Medulla oblongata (tissue), 1 donor: ENCODE results near the gene ANKMY1.
"Not testable (repeated sequence)": the region's sequence is repeated elsewhere in the genome, so short reads cannot be mapped to it uniquely, and the experiment has no call there.

ENCODE experiments used
- DNase-seq: peaks from one replicate; pipeline ENCODE4 v3.0.0-alpha.2; 2015; ENCODE audit errors: extremely low spot score

The ANKMY1 gene

DNA sequence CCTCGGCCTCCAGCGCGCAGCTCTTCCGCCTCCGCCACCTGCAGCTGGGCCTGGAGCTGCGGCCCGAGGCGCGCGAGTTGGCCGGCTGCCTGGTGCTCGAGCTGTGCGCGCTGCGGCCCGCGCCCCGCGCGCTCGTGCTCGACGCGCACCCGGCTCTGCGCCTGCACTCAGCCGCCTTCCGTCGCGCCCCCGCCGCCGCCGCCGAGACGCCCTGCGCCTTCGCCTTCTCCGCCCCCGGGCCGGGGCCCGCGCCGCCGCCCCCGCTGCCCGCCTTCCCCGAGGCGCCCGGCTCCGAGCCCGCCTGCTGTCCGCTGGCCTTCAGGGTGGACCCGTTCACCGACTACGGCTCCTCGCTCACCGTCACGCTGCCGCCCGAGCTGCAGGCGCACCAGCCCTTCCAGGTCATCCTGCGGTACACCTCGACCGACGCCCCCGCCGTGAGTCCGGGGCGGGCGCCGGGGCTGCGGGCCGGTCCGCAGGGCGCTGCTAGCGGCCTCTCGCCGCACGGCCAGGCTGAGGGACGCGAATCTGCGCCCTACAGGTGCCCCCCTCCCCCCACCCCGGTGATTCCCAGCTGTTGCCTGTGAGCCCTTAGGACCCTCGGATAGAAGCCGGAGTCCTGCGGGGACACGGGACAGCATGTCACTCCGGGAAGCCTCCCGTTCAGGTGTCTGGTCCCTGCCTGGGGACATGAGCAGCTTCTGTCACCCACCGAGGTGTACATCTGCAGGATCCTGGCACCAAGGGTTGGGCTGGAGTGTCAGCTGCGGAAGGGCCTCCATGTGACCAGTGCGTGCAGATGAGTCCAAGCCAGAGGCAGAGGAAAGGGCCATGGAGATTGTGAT, 11.1 kb upstream of the ANKMY1 start:
- DNase-seq, result peak; percentile 67

GRCh38 chr2:240567872-240568677, 10.3 kb upstream of the ANKMY1 start, which contains the start of gene RNPEPL1:
TSS of gene RNPEPL1 (plus strand) at chr2:240568484. CDS start at chr2:240568587, 103 bp downstream.
- DNase-seq, result peak; percentile 28

- no peak for DNase-seq
Measured at GRCh38 chr2:240567137-240567871, 9.5 kb upstream of the ANKMY1 start.

- DNase-seq, result peak; percentile 90
Measured at GRCh38 chr2:240566203-240567136, 8.7 kb upstream of the ANKMY1 start.

- DNase-seq, result peak; percentile 67
Measured at GRCh38 chr2:240565333-240566202, 7.8 kb upstream of the ANKMY1 start.

GRCh38 chr2:240564561-240565332, 7.0 kb upstream of the ANKMY1 start:
- DNase-seq, result no peak

DNA sequence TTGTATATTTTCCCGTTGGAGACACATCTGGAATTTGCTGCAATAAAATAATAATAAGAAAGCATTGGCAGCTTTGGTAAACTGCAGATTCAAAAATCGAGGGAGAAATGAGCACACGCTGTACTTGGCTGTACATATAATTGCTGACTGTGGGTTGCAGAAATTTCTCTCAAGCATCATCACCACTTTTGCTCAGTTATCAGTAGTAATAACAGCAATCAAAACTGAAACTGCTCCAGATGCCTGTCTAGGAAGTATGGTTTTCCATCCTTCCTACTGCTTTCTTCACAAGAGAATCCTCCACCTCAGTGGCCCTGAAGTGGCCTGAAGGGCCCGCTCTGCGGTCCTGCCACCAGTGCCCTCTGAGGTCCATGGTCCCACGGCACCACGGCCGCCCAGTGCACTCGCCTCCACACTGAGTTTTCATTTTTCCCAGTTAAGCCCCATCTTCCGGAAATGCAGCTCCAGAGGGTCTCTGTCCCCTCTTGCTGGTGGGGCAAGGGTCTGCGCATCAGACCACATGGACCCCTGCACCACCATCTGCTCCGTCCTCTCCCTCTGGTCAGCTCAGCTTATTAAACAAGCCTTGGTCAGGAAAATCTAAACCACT, 6.3 kb upstream of the ANKMY1 start:
- DNase-seq, result no peak

DNA sequence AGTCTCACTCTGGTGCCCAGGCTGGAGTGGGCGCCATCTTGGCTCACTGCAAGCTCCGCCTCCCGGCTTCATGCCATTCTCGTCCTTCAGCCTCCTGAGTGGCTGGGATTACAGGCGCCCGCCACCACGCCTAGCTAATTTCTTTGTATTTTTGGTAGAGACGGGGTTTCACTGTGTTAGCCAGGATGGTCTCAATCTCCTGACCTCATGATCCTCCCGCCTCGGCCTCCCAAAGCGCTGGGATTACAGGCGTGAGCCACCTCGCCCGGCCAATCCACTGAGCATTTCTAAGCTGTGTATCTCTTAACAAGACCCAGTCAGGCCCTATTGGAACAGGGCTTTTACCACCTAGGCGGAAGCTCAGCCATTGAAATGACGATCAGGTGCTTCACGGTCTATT, 5.4 kb upstream of the ANKMY1 start:
- DNase-seq, result not testable (repeated sequence)

DNA sequence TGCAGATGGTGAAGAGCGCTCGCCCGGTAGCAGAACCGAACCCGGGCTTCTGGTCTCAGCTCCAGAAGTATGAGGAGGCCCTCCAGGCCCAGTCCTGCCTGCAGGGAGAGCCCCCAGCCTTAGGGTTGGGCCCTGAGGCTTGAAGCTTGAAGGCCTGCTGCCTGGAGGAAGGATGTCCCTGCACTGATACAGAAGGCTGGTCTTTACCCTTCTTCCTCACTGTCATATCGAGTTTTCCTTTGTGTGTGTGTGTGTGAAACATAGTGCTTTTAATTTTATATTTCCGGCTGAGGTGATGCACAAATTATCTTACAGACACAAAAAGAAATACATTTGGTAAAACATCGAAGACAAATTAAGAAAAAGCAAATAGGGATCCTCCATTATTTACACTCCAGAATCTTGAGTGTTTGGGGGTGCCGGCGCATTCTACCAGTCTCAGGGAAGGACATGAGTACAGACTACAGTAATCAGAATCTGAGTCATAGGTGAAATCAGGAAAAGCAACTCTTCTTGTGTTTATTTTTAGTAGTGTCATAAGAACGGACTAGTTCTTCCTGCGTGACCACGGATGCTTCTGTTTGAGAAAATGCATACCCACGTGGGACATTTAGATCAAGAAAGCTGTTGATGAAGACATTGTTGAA, 3.7 kb upstream of the ANKMY1 start:
- DNase-seq, result peak; percentile 66

DNA sequence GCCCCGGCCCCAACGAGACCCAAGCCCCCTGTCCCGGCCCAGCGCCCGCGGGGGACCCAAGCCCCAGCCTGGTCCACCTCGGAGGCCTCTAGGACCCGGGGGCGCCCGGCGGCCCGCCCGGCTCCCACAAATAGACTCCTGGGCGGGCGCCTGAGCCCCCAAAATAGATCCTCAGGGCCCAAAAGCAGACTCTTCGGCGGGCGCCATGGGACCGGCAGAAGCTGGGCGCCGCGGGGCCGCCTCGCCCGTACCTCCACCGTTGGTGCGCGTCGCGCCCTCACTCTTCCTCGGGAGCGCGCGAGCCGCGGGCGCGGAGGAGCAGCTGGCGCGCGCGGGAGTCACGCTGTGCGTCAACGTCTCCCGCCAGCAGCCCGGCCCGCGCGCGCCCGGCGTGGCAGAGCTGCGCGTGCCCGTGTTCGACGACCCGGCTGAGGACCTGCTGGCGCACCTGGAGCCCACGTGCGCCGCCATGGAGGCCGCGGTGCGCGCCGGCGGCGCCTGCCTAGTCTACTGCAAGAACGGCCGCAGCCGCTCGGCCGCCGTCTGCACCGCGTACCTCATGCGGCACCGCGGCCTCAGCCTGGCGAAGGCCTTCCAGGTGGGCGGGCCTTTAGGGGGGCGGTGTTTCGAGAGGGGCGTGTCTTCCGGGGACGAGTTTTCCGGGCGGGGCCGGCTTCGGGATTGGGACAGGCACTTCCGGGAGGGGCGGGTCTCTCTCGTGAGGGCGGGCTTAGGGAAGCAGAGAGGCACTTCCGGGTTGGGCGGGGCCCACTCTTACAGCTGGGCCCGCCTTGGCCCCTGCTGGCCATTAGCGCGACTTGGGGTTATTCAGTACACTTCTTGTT, 2.9 kb upstream of the ANKMY1 start:
- peak; percentile 99 for DNase-seq

DNA sequence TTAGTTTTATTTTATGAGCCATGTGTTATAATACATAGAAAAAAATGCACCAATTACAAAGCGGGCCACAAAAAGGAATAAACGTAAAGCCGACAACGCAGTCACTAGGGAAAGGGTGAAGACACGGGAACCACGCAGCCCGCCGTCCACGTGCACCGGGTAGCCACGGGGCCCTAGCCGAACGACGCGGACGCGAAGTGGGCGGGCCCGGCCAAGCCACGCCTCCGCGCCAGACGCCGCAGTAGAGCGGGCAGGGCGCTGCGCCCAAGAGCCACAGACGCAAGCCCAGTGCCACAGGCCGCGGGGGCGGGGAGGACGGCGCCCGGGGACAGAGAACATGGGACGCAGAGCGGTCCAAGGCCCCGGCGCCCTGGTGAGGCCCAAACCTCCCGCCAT, 2.3 kb upstream of the ANKMY1 start, which contains the start of gene DUSP28:
Gene DUSP28, plus strand, starts transcription at position 274 of the 396 bp plus-strand sequence. CDS start 328 bp downstream, outside the sequence.
- peak; percentile 93 for DNase-seq

- no peak for DNase-seq
Measured at GRCh38 chr2:240559286-240559685, 1.5 kb upstream of the ANKMY1 start.

DNA sequence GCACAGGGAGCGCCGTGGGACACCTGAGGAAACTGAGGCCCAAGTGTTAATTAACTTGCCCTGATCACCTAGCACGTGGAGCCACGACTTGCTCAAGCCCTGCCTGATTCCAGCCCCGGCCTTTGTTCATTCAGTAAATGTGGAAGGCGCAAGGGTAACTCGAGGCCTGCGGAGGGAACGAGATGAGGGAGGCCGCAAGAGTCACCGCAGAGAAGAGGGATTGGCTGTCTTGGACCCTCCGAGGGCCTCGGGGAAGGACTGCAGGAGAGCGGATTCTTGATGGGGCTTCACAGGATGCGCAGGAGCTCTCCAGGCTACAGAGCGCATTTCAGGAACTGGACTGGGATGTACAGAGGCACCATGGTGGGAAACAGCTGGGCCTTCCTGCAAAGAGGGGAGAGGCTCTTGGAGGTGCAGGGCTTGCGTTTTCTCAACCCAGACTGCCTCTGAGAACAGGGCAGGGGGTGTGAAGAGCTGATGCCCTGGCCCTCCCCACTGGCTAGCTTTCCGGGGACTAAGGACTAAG, 511 bp upstream of the ANKMY1 start:
- DNase-seq, result no peak

DNA sequence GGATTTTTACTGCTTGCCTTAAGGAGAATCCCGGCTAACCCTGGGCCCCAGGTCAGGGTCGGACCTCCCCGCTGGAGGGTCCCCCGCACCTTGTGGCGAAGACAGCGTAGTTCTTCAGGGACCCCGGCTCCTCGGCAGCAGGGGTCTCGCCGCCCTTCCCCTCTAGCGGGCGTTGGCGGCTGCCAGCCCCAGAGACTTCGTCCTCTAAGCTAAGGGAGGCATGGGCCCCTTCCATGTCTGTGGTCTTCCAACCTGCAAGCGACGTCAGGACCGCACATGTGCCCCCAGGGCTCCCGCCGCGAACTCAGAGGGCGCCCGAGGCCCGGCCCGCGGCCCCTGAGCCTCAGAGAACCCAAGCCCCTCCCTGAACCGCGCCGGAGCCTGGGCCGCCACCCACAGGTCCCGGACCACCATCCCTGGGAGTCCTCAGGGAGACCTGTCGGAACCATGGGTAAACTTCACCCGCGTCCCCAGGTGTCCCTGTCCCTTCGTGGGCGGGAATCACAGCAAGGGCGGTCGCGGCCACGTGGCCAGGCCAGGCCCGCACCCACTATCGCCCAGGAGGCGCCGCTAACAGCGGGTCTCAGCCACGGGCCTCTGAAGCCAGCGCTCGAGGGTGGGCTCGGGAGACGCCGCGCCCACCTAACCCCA, 562 bp downstream of the ANKMY1 start:
- no peak for DNase-seq

- no peak for DNase-seq
Measured at GRCh38 chr2:240556553-240557100, 1.2 kb downstream of the ANKMY1 start.
